OCI-LY3 (cell line): ENCODE data around the gene MAPKAP1.

Experiments used
- H2AFZ ChIP-seq: fragments of 200-600, 300-600 bp; shearing (Covaris generic); 2 replicates; pipeline ENCODE4 v1.6.0; 2014; ENCODE audit warnings: antibody characterized with exemption, low read depth, low read length
- H3K27ac ChIP-seq: fragments of 200-600, 300-600 bp; sonication (generic); 2 replicates; pipeline ENCODE4 v1.5.1; 2014; ENCODE audit warnings: mild to moderate bottlenecking, low read length, moderate library complexity, mixed read lengths
- H3K27me3 ChIP-seq: fragments of 200-600, 300-600 bp; sonication (generic); 2 replicates; pipeline ENCODE4 v1.6.1; 2014; ENCODE audit warnings: low read depth, low read length, mixed read lengths
- H3K36me3 ChIP-seq: fragments of 200-600, 300-600 bp; sonication (generic); replicated peaks from 2 replicates; pipeline ENCODE3; 2014; ENCODE audit warnings: low read depth, low read length, mixed read lengths
- H3K4me1 ChIP-seq: fragments of 300-600, 200-600 bp; sonication (generic); 2 replicates; pipeline ENCODE4 v1.6.1; 2014; ENCODE audit warnings: low read length, mixed read lengths
- H3K4me2 ChIP-seq: fragments of 200-600, 300-600 bp; sonication (generic); 2 replicates; pipeline ENCODE4 v1.6.1; 2014; ENCODE audit warnings: low read length, mixed read lengths
- H3K4me3 ChIP-seq: fragments of 300-600, 200-600 bp; sonication (generic); 2 replicates; pipeline ENCODE4 v1.5.1; 2014; ENCODE audit warnings: antibody characterized with exemption, mild to moderate bottlenecking, low read length, moderate library complexity
- H3K79me2 ChIP-seq: fragments of 300-600, 200-600 bp; shearing (Covaris generic); 2 replicates; pipeline ENCODE4 v1.6.1; 2014; ENCODE audit warnings: mild to moderate bottlenecking, low read length, mixed read lengths
- H3K9ac ChIP-seq: fragments of 300-600, 200-600 bp; shearing (Covaris generic); 2 replicates; pipeline ENCODE4 v1.6.0; 2014; ENCODE audit warnings: mild to moderate bottlenecking, low read length, moderate library complexity
- H3K9me3 ChIP-seq: fragments of 200-600, 300-600 bp; shearing (Covaris generic); 2 replicates; pipeline ENCODE4 v1.6.1; 2014; ENCODE audit warnings: low read length, mixed read lengths; ENCODE audit not compliant: insufficient read depth
- H4K20me1 ChIP-seq: fragments of 200-600, 300-600 bp; sonication (generic); 2 replicates; pipeline ENCODE4 v1.6.1; 2016; ENCODE audit warnings: low read length, mixed read lengths; ENCODE audit not compliant: insufficient read depth
- CTCF ChIP-seq: fragments of 200-600, 300-600 bp; sonication (generic); IDR thresholded peaks from 2 replicates; pipeline ENCODE4 v1.5.1; 2014; ENCODE audit warnings: antibody characterized with exemption, low read length, low read depth
- EZH2phosphoT487 ChIP-seq: fragments of 200-600 bp; shearing (Covaris generic); IDR thresholded peaks from 2 replicates; pipeline ENCODE4 v1.6.1; 2018; ENCODE audit warnings: antibody characterized with exemption, mixed run types, low read depth

The MAPKAP1 gene

GRCh38 chr9:125603478-125604021 lies 103.5 kb downstream of the MAPKAP1 start:
- no peaks in the 10 kb centered on the region for H3K36me3 ChIP-seq
- no peak overlapping the region for H3K9ac ChIP-seq
- no peaks in the 10 kb centered on the region for H3K4me1 ChIP-seq
- H3K79me2 ChIP-seq, result peaks cover 20% of the 10 kb centered on the region
- H3K4me3 ChIP-seq, result no peak overlapping the region
- no peaks in the 10 kb centered on the region for H3K9me3 ChIP-seq
- no peak overlapping the region for H2AFZ ChIP-seq
- peaks cover 15% of the 10 kb centered on the region for H4K20me1 ChIP-seq
- no peak overlapping the region for H3K4me2 ChIP-seq
- TF ChIP-seq EZH2phosphoT487 (no peak), CTCF (no peak)
- no peaks in the 10 kb centered on the region for H3K27me3 ChIP-seq
- no peak overlapping the region for H3K27ac ChIP-seq

- Histone ChIP-seq H4K20me1 (peaks cover 15% of the 10 kb centered on the region), H3K27ac (no peak overlapping the region)
Observed at GRCh38 chr9:125601961-125602360, 105.0 kb downstream of the MAPKAP1 start.

GRCh38 chr9:125600194-125600593 lies 106.8 kb downstream of the MAPKAP1 start:
- H3K79me2 ChIP-seq, result peaks cover 9% of the 10 kb centered on the region
- no peak overlapping the region for H3K4me2 ChIP-seq
- TF ChIP-seq EZH2phosphoT487 (no peak), CTCF (no peak)
- no peaks in the 10 kb centered on the region for H3K4me1 ChIP-seq
- H3K9ac ChIP-seq, result no peak overlapping the region
- no peaks in the 10 kb centered on the region for H3K9me3 ChIP-seq
- H3K27me3 ChIP-seq, result no peaks in the 10 kb centered on the region
- peaks cover 6% of the 10 kb centered on the region for H4K20me1 ChIP-seq
- H2AFZ ChIP-seq, result no peak overlapping the region
- no peak overlapping the region for H3K27ac ChIP-seq
- H3K36me3 ChIP-seq, result no peaks in the 10 kb centered on the region
- no peak overlapping the region for H3K4me3 ChIP-seq

More at GRCh38 chr9:125601961-125602360, 105.0 kb downstream of the MAPKAP1 start:
- Histone ChIP-seq H3K9me3 (no peaks in the 10 kb centered on the region), H3K4me1 (no peaks in the 10 kb centered on the region), H3K9ac (no peak overlapping the region), H3K27me3 (no peaks in the 10 kb centered on the region), H3K36me3 (no peaks in the 10 kb centered on the region), H3K79me2 (peaks cover 19% of the 10 kb centered on the region), H3K4me2 (no peak overlapping the region), H2AFZ (no peak overlapping the region), H3K4me3 (no peak overlapping the region)
- no peak for TF ChIP-seq CTCF
- no peak for TF ChIP-seq EZH2phosphoT487

- H3K4me3 ChIP-seq, result no peak overlapping the region
- TF ChIP-seq CTCF, result no peak
- no peak for TF ChIP-seq EZH2phosphoT487
- H3K79me2 ChIP-seq, result peaks cover 23% of the 10 kb centered on the region
- H3K4me1 ChIP-seq, result peaks cover 6% of the 10 kb centered on the region; the same call in 1 of the 2 replicates
- H3K36me3 ChIP-seq, result no peaks in the 10 kb centered on the region
- no peaks in the 10 kb centered on the region for H3K27me3 ChIP-seq
- H4K20me1 ChIP-seq, result 0 out of 2 replicates have a peak, but pooled peaks cover 8% of the 10 kb centered on the region
- H2AFZ ChIP-seq, result no peak overlapping the region
- H3K27ac ChIP-seq, result no peak overlapping the region
- no peaks in the 10 kb centered on the region for H3K9me3 ChIP-seq
- H3K9ac ChIP-seq, result no peak overlapping the region
- no peak overlapping the region for H3K4me2 ChIP-seq
Observed at GRCh38 chr9:125594223-125594610, 112.8 kb downstream of the MAPKAP1 start.
